K562 (cell line): ENCODE data around the gene NEDD9.

ENCODE experiments used
- NONO ChIP-seq, 2 experiments: fragments of 200-400 bp in 1 of 2; fragments of 450-650 bp in 1 of 2; formaldehyde crosslinking in 1 of 2; IDR thresholded peaks; 2 replicates each; pipeline ENCODE4 v1.6.1; 2017; ENCODE audit warnings: low read depth in 2 of 2, mild to moderate bottlenecking in 2 of 2, moderate library complexity in 2 of 2, low read length in 1 of 2
- NR2C2 ChIP-seq, 2 experiments: fragments of 200-800 bp in 1 of 2; sonication (Bioruptor generic) in 1 of 2; sonication (generic) in 1 of 2; formaldehyde crosslinking in 1 of 2; IDR thresholded peaks; 2 replicates each; pipeline versions ENCODE4 v1.6.1 to v1.8.0; 2016 to 2022; ENCODE audit warnings: mild to moderate bottlenecking in 1 of 2, missing compliant biosample characterization in 1 of 2, missing genetic modification characterization in 1 of 2, missing genetic modification reagents in 1 of 2
- RFX1 ChIP-seq: fragments of 450-650 bp; IDR thresholded peaks from 2 replicates; pipeline ENCODE4 v1.6.1; 2016; ENCODE audit warnings: mild to moderate bottlenecking, moderate library complexity
- TAF1 ChIP-seq: IDR thresholded peaks from 2 replicates; pipeline ENCODE4 v1.6.1; 2011; ENCODE audit warnings: mild to moderate bottlenecking, low read length, moderate library complexity; ENCODE audit not compliant: insufficient read depth, control insufficient read depth, severe bottlenecking; ENCODE audit errors: extremely low read depth
- ZNF121 ChIP-seq: sonication (generic); formaldehyde crosslinking; conservative IDR thresholded peaks from 2 replicates; pipeline ENCODE4 v1.8.0; 2022; ENCODE audit warnings: missing genetic modification reagents
- ZNF217 ChIP-seq: sonication (generic); formaldehyde crosslinking; IDR thresholded peaks from 2 replicates; pipeline ENCODE4 v1.8.0; 2022; ENCODE audit warnings: mild to moderate bottlenecking, missing genetic modification reagents
- TF ChIP-seq, protein P1 (sequence below): fragments of 250-450 bp; sonication (Bioruptor Pico); IDR thresholded peaks from 2 replicates; pipeline ENCODE4 v1.5.0; 2021
- TF ChIP-seq, protein P2 (sequence below): sonication (generic); formaldehyde crosslinking; IDR thresholded peaks from 2 replicates; pipeline ENCODE4 v1.8.0; 2023; ENCODE audit warnings: mild to moderate bottlenecking, missing genetic modification reagents
- TF ChIP-seq, protein P3 (sequence below), 2 experiments: fragments of 200-800 bp in 1 of 2; sonication (Bioruptor generic) in 1 of 2; sonication (generic) in 1 of 2; formaldehyde crosslinking in 1 of 2; IDR thresholded peaks in 1 of 2; conservative IDR thresholded peaks in 1 of 2; 2 replicates each; pipeline versions ENCODE4 v1.5.0 to v1.6.1; 2016 to 2020; ENCODE audit warnings: missing compliant biosample characterization in 1 of 2, missing genetic modification characterization in 1 of 2, missing genetic modification reagents in 1 of 2

DNA sequence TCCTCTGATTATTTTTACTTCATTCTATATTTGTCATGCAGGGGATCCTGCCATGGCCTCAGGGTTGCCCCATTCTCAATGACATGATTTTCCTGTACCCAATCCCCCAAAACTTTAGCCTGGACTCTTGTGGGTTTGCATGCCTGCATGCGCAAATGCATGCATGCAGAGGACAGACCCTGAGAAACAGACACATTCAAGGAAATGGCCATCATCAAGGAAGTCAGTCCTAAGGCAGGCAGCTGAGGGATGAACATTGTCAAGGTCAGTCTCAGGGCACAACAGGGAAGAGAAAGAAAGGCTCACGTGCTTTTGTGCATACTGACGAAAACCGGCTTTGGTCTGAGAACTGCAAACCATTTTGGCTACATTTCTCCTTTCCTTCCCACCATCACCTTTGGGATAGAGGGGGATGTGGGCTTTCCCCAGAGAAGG, 13.1 kb downstream of the NEDD9 start:
- TF ChIP-seq, protein P1, sequence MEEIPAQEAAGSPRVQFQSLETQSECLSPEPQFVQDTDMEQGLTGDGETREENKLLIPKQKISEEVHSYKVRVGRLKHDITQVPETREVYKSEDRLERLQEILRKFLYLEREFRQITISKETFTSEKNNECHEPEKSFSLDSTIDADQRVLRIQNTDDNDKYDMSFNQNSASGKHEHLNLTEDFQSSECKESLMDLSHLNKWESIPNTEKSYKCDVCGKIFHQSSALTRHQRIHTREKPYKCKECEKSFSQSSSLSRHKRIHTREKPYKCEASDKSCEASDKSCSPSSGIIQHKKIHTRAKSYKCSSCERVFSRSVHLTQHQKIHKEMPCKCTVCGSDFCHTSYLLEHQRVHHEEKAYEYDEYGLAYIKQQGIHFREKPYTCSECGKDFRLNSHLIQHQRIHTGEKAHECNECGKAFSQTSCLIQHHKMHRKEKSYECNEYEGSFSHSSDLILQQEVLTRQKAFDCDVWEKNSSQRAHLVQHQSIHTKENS (CRISPR knock-in tag) = no peak
- TF ChIP-seq ZNF121 (CRISPR knock-in tag) = no peak
- TF ChIP-seq, protein P2, sequence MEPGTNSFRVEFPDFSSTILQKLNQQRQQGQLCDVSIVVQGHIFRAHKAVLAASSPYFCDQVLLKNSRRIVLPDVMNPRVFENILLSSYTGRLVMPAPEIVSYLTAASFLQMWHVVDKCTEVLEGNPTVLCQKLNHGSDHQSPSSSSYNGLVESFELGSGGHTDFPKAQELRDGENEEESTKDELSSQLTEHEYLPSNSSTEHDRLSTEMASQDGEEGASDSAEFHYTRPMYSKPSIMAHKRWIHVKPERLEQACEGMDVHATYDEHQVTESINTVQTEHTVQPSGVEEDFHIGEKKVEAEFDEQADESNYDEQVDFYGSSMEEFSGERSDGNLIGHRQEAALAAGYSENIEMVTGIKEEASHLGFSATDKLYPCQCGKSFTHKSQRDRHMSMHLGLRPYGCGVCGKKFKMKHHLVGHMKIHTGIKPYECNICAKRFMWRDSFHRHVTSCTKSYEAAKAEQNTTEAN (CRISPR knock-in tag) = no peak
- no peak for TF ChIP-seq TAF1
- no peak for TF ChIP-seq ZNF217 (CRISPR knock-in tag)
- TF ChIP-seq NONO (IDR thresholded peaks at IDR 0.05; ENCODE audit: low read depth in 2 of 2, low read length in 1 of 2) = no peak
- no peak for TF ChIP-seq NR2C2 (CRISPR knock-in tag; IDR thresholded peaks at IDR 0.05)
- TF ChIP-seq NR2C2 (tag; IDR thresholded peaks at IDR 0.05) = no peak
- TF ChIP-seq, protein P3, sequence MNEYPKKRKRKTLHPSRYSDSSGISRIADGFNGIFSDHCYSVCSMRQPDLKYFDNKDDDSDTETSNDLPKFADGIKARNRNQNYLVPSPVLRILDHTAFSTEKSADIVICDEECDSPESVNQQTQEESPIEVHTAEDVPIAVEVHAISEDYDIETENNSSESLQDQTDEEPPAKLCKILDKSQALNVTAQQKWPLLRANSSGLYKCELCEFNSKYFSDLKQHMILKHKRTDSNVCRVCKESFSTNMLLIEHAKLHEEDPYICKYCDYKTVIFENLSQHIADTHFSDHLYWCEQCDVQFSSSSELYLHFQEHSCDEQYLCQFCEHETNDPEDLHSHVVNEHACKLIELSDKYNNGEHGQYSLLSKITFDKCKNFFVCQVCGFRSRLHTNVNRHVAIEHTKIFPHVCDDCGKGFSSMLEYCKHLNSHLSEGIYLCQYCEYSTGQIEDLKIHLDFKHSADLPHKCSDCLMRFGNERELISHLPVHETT (CRISPR knock-in tag; conservative IDR thresholded peaks at IDR 0.05 in 1 of 2, IDR thresholded peaks at IDR 0.05 in 1 of 2) = no peak
- no peak for TF ChIP-seq RFX1
